ENCODE data around the gene NCBP1.

DNA sequence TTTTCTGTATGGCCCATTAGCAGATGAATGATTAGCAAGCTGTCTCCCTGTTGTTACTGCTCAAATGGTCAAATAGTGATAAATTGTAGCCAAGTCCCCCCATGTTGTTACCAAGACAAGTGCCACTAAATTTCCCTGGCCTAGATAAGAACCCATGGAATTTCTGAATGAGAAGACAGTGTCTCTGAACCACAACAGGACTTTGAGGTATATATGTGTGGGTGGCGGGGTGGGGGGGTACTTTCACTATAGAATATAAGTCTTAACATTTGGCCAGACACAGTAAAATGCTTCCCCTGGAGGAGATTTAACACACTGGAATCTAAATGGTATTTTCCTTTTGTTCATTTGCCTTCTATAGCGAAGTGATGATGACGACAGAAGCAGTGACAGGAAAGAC lies 34.9 kb downstream of the NCBP1 start:
- TF ChIP-seq, protein P1, sequence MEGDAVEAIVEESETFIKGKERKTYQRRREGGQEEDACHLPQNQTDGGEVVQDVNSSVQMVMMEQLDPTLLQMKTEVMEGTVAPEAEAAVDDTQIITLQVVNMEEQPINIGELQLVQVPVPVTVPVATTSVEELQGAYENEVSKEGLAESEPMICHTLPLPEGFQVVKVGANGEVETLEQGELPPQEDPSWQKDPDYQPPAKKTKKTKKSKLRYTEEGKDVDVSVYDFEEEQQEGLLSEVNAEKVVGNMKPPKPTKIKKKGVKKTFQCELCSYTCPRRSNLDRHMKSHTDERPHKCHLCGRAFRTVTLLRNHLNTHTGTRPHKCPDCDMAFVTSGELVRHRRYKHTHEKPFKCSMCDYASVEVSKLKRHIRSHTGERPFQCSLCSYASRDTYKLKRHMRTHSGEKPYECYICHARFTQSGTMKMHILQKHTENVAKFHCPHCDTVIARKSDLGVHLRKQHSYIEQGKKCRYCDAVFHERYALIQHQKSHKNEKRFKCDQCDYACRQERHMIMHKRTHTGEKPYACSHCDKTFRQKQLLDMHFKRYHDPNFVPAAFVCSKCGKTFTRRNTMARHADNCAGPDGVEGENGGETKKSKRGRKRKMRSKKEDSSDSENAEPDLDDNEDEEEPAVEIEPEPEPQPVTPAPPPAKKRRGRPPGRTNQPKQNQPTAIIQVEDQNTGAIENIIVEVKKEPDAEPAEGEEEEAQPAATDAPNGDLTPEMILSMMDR (IDR thresholded peaks at IDR 0.05 in 8 of 11, conservative IDR thresholded peaks at IDR 0.05 in 3 of 11) = no peak
- TF ChIP-seq POLR2A (IDR thresholded peaks at IDR 0.05) = no peak
- TF ChIP-seq POLR2AphosphoS5 (IDR thresholded peaks at IDR 0.05) = no peak
